Sigmoid colon (tissue), 7 donors: ENCODE measurements around the gene PJVK. TPM values are rescaled to one million over a fixed set of nuclear protein-coding genes. Genes with fewer than 3 reads are reported as not detected.

Experiments used
- DNase-seq: peaks from one replicate; pipeline ENCODE4 v3.0.0-alpha.2; 2019
- H3K27ac ChIP-seq, 4 donors: fragments of 200-600 bp; sonication (generic); one replicate each; pipeline ENCODE4 v1.5.1; 2016 to 2019; ENCODE audit warnings: mild to moderate bottlenecking in 1 of 4
- H3K27me3 ChIP-seq, 3 donors: fragments of 200-600 bp; sonication (generic); one replicate each; pipeline ENCODE4 v1.5.1; 2019; ENCODE audit warnings: mild to moderate bottlenecking in 1 of 3
- H3K36me3 ChIP-seq, 4 donors: fragments of 200-600 bp; sonication (generic); one replicate each; pipeline ENCODE4 v1.5.1; 2016 to 2019
- H3K4me1 ChIP-seq, 4 donors: fragments of 200-600 bp; sonication (generic); one replicate each; pipeline ENCODE4 v1.5.1; 2017 to 2019
- H3K4me3 ChIP-seq, 4 donors: fragments of 200-600 bp; sonication (generic); one replicate each; pipeline ENCODE4 v1.5.1; 2017 to 2019; ENCODE audit warnings: mild to moderate bottlenecking in 2 of 4, moderate library complexity in 1 of 4
- H3K9me3 ChIP-seq, 4 donors: fragments of 200-600 bp in 3 of 4; sonication (generic) in 3 of 4; one replicate each; pipeline versions ENCODE4 v1.5.1 to v1.6.1; 2013 to 2019
- EP300 ChIP-seq, 4 donors: sonication (generic); formaldehyde crosslinking; IDR thresholded peaks; one replicate each; pipeline ENCODE4 v1.6.1; 2017; ENCODE audit warnings: antibody characterized with exemption in 4 of 4
- POLR2A ChIP-seq, 2 donors: fragments of 450-650 bp; IDR thresholded peaks; one replicate each; pipeline ENCODE4 v1.6.1; 2016; ENCODE audit warnings: antibody characterized with exemption in 2 of 2, mild to moderate bottlenecking in 2 of 2, moderate library complexity in 2 of 2
- POLR2AphosphoS5 ChIP-seq, 4 donors: sonication (generic); formaldehyde crosslinking; IDR thresholded peaks; one replicate each; pipeline ENCODE4 v1.6.1; 2017; ENCODE audit warnings: antibody characterized with exemption in 4 of 4
- WGBS, 2 donors: extraction: QIAGEN DNeasy Blood & Tissue Kit; methylation state at CpG; one replicate each; pipeline ENCODE4 v1.1.7; 2013; 5-methylcytosine and 5-hydroxymethylcytosine counted together
- intact Hi-C: fragments of 100-400 bp; cut with DNase I; formaldehyde crosslinking; loops from one replicate; pipeline ENCODE4 v1.15.1; 2023
- polyA plus RNA-seq, 3 donors: library from polyadenylated mRNA; stranded (reverse); fragments of 200-250 nt; gene quantifications; one replicate each; pipeline ENCODE4 v1.2.3, GENCODE V29; 2013
- total RNA-seq, 4 donors: library from RNA; depleted of rRNA; stranded (reverse); fragments of >200 nt; gene quantifications; one replicate each; pipeline ENCODE4 v1.1.0, GENCODE V29; 2016
- TF ChIP-seq, protein P1 (sequence below), 4 experiments: fragments of 450-650 bp in 3 of 4; fragments of 200-600 bp in 1 of 4; IDR thresholded peaks; one replicate each; pipeline ENCODE4 v1.5.1; 2016 to 2019; ENCODE audit warnings: antibody characterized with exemption in 4 of 4, mild to moderate bottlenecking in 3 of 4, moderate library complexity in 2 of 4
- donor health status: healthy with polysubstance abuse.
- donor health status: Bipolar disorder and iron deficiency.
- donor health status: healthy.

PJVK gene
- total and polyA plus RNA-seq, 7 donors: 0.85 to 8.3 (median 3.0) TPM; not detected in 2

DNA sequence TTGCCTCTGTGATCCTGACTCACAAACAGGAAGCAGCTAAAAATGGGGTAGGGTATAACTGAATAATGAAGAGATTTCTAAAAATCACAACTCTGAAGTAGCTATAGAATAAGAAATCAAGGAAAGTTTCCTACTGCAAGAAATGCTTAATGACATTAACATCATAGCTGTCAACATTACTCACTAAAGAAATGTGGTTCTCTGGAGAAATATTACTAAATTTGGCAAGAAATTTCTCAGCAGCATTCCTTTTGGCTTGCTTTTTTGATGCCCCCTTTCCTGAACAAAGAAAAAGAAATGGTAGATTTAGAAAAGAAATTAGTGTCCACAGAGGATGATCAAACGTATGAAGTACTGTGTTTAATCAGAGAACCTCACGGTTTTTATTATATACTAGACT, 9.8 kb upstream of the PJVK start:
- H3K4me3 ChIP-seq: no peak overlapping the region
- DNase-seq: no peak
- H3K27ac ChIP-seq: no peak overlapping the region
- no peaks in the 10 kb centered on the region for H3K27me3 ChIP-seq
- TF ChIP-seq, protein P1, sequence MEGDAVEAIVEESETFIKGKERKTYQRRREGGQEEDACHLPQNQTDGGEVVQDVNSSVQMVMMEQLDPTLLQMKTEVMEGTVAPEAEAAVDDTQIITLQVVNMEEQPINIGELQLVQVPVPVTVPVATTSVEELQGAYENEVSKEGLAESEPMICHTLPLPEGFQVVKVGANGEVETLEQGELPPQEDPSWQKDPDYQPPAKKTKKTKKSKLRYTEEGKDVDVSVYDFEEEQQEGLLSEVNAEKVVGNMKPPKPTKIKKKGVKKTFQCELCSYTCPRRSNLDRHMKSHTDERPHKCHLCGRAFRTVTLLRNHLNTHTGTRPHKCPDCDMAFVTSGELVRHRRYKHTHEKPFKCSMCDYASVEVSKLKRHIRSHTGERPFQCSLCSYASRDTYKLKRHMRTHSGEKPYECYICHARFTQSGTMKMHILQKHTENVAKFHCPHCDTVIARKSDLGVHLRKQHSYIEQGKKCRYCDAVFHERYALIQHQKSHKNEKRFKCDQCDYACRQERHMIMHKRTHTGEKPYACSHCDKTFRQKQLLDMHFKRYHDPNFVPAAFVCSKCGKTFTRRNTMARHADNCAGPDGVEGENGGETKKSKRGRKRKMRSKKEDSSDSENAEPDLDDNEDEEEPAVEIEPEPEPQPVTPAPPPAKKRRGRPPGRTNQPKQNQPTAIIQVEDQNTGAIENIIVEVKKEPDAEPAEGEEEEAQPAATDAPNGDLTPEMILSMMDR (IDR thresholded peaks at IDR 0.05): no peak
- TF ChIP-seq EP300 (IDR thresholded peaks at IDR 0.05) (no peak), POLR2A (IDR thresholded peaks at IDR 0.05) (no peak), POLR2AphosphoS5 (IDR thresholded peaks at IDR 0.05) (no peak)
- H3K4me1 ChIP-seq: no peaks in the 10 kb centered on the region
- peaks cover 24 to 97% (median 50%) of the 10 kb centered on the region in 4 donors for H3K36me3 ChIP-seq
- 86 to 95% methylated on average over 2 of the region's 2 CpGs for WGBS, 2 donors
- intact Hi-C loops: no loop called here
- no peaks in the 10 kb centered on the region for H3K9me3 ChIP-seq

- Histone ChIP-seq H3K27me3 (no peaks in the 10 kb centered on the region), H3K27ac (peak overlapping the region in 3 of 4 donors; percentile 97 to 98 (median 98)), H3K4me3 (peak overlapping the region in 1 of 4 donors; percentile 94), H3K4me1 (peaks cover 0 to 39% (median 33%) of the 10 kb centered on the region in 4 donors), H3K36me3 (peaks cover 0 to 45% (median 19%) of the 10 kb centered on the region in 4 donors), H3K9me3 (no peaks in the 10 kb centered on the region)
- intact Hi-C loops: no loop called here
- no peak for DNase-seq
- TF ChIP-seq, protein P1 (IDR thresholded peaks at IDR 0.05): no peak
- TF ChIP-seq POLR2AphosphoS5 (IDR thresholded peaks at IDR 0.05): no peak
- no peak for TF ChIP-seq POLR2A (IDR thresholded peaks at IDR 0.05)
- no peak for TF ChIP-seq EP300 (IDR thresholded peaks at IDR 0.05)
- 72 to 83% methylated on average over 4 of the region's 4 CpGs for WGBS, 2 donors
These were observed 2.1 kb upstream of the PJVK start for GRCh38 chr2:178448968-178449661.

DNA sequence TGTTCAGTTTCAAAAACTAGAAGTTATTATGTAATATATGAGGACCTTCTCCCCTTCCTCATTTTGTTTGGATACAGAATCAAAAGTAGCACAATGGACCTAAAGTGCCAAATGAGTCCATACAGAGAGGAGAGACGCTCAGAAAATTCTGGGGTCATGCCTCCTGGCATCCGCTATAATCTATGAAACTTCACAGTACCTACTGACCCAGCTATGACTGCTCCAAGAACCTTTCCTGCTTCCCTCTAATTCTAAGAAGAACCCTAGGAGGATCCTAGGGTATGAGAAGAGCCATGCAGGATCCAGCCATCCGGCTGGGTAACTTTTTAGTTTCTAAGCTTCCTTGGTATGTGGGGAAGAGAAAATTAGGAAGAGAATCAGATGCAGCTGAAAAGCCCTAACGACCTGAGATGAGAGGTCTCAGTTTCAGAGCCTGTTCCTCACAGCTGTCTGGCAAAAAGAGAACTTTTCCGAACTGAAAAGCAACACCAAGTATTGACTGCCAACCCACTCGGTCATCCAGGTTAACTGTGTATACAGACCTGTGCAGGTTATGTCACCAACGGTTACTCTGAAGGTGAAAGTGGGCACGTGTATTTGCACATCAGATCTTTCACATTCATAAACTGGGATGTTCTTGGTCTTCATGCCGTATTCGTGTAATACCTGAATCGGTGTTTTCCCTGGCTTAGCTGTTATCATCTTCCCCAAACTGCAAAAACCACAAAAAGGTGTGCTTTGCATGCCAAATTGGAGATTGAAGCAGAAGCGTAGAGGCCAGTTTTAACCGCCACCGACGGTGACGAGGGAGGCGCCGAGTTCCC, 1.3 kb upstream of the PJVK start:
- H3K4me3 ChIP-seq: peak overlapping the region; percentile 88 to 94 (median 93)
- peak overlapping the region; percentile 97 to 98 (median 98) for H3K27ac ChIP-seq
- H3K36me3 ChIP-seq: peaks cover 0 to 38% (median 13%) of the 10 kb centered on the region in 4 donors
- TF ChIP-seq, protein P1 (IDR thresholded peaks at IDR 0.05): no peak
- TF ChIP-seq POLR2AphosphoS5 (IDR thresholded peaks at IDR 0.05) (no peak), POLR2A (IDR thresholded peaks at IDR 0.05) (no peak), EP300 (IDR thresholded peaks at IDR 0.05) (no peak)
- DNase-seq: no peak
- 4 to 8% methylated on average over 18 of the region's 18 CpGs for WGBS, 2 donors
- intact Hi-C loops: loop anchor here (2.0 kb wide), 1 partner anchor 73 kb away; no protein-coding TSS in a partner anchor
- no peaks in the 10 kb centered on the region for H3K27me3 ChIP-seq
- H3K9me3 ChIP-seq: no peaks in the 10 kb centered on the region
- peaks cover 0 to 39% (median 33%) of the 10 kb centered on the region in 4 donors for H3K4me1 ChIP-seq

- no peaks in the 10 kb centered on the region for H3K27me3 ChIP-seq
These were observed 729 bp upstream of the PJVK start for GRCh38 chr2:178450524-178450773.

More at GRCh38 chr2:178450524-178450773, 729 bp upstream of the PJVK start:
- Histone ChIP-seq H3K4me1 (peaks cover 0 to 39% (median 33%) of the 10 kb centered on the region in 4 donors), H3K27ac (peak overlapping the region; percentile 97 to 98 (median 98)), H3K9me3 (no peaks in the 10 kb centered on the region), H3K36me3 (peaks cover 0 to 32% (median 10%) of the 10 kb centered on the region in 4 donors), H3K4me3 (peak overlapping the region; percentile 88 to 94 (median 93))
- peak; percentile 81 for DNase-seq
- TF ChIP-seq, protein P1 (IDR thresholded peaks at IDR 0.05): no peak
- no peak for TF ChIP-seq POLR2A (IDR thresholded peaks at IDR 0.05)
- TF ChIP-seq EP300 (IDR thresholded peaks at IDR 0.05): no peak
- TF ChIP-seq POLR2AphosphoS5 (IDR thresholded peaks at IDR 0.05): no peak
- 0% methylated on average over 25 of the region's 25 CpGs for WGBS, 2 donors
- intact Hi-C loops: loop anchor here (2.0 kb wide), 1 partner anchor 72 kb away; no protein-coding TSS in a partner anchor
